Measurements from ENCODE around the gene TNFRSF9.

GRCh38 chr1:7967651-7968050 lies 27.0 kb upstream of the TNFRSF9 start:
- TF ChIP-seq CTCF (IDR thresholded peaks at IDR 0.05) = no peak
- no peak for TF ChIP-seq REST (IDR thresholded peaks at IDR 0.05; ENCODE audit: insufficient read depth in 1 of 2, low read depth in 2 of 2, low read length in 1 of 2)

Measured in Panc1 (cell line).